Stimulated activated CD4-positive, alpha-beta T cell treated with anti-CD3 and anti-CD28 coated beads, TNF-alpha, amount 100 ng/mL, for 4 hours (primary cell): ENCODE measurements around the gene CRCP.
"Not testable (repeated sequence)": the region's sequence is repeated elsewhere in the genome, so short reads cannot be mapped to it uniquely, and the experiment has no call there.

Experiments used
- DNase-seq, 3 experiments: peaks; one replicate each; pipeline ENCODE4 v3.0.0-alpha.2; 2020; ENCODE audit warnings: low read depth in 3 of 3

The CRCP gene

DNA sequence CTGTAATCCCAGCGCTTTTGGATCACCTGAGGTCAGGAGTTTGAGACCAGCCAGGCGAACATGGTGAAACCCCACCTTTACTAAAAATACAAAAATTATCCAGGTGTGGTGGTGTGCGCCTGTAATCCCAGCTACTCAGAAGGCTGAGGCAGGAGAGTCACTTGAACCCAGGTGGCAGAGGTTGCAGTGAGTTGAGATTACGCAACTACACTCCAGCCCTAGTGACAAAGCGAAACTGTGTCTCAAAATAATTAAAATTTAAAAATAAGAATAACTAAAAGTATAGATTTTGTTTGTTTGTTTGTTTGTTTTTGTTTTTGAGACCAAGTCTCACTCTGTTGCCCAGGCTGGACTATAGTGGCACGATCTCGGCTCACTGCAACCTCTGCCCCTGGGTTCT is 41.4 kb downstream of the CRCP start:
- not testable (repeated sequence) for DNase-seq

DNA sequence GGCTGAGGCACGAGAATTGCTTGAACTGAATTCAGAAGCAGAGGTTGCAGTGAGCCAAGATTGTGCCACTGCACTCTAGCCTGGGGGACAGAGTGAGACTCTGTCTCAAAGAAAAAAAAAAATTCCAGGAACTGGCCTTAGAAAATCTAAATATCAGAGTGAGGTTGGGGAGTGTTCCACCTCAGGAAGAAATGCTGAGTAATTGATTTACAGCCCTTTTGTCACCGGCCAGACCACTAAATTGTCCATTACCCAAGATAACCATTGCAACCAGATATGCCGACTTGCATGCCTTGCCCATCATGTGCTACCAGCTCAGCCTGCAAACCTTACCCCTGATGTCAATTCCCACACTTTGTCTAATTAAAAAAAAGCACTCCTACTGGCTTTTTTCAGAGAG is 42.4 kb downstream of the CRCP start:
- DNase-seq, result no peak

DNA sequence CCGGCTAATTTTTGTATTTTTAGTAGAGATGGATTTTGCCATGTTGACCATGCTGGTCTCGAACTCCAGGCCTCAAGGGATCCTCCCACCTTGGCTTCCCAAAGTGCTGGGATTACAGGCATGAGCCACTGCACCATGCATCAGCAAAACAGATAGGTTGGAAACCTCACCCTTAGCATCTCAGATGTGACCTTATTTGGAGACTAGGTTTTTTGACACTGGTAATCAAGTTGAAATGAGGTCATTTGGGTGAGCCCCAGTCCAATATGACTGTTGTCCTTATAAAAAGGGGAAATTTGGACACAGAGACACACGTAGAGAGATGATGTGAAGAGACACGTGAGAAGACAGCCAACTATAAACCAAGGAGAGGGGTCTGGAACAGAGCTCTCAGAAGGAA is 48.0 kb downstream of the CRCP start:
- no peak for DNase-seq

DNA sequence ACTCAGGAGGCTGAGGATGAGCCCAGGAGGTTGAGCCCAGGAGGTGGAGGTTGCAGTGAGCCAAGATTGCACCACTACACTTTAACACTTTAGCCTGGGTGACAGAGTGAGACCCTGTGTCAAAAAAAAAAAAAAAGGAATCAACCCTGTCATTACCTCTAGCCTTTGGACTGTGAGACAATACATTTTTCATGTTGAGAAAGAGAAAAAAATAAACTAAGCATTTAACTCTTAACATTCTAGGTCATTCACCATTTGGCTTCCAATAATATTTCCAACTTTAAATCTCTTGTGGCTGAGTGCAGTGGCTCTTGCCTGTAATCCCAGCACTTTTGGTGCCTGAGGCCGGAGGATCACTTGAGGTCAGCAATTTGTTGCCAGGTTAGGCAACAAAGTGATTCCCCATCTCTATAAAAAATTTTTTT is 48.6 kb downstream of the CRCP start:
- no peak for DNase-seq

DNA sequence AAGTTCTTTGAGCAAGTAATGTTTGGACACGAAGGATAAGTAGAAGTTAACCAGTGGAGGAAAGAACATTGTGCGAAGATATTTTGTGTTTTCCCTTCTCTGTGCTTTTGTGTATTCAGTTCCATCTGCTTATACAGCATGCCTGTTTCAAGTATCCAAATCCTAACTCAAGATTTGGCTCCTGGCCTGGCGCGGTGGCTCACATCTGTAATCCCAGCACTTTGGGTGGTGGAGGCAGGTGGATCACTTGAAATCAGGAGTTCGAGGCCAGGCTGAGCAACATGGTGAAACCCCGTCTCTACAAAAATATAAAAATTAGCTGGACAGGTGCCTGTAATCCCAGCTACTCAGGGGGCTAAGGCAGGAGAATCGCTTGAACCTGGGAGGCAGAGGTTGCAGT is 49.7 kb downstream of the CRCP start:
- DNase-seq, result no peak

DNA sequence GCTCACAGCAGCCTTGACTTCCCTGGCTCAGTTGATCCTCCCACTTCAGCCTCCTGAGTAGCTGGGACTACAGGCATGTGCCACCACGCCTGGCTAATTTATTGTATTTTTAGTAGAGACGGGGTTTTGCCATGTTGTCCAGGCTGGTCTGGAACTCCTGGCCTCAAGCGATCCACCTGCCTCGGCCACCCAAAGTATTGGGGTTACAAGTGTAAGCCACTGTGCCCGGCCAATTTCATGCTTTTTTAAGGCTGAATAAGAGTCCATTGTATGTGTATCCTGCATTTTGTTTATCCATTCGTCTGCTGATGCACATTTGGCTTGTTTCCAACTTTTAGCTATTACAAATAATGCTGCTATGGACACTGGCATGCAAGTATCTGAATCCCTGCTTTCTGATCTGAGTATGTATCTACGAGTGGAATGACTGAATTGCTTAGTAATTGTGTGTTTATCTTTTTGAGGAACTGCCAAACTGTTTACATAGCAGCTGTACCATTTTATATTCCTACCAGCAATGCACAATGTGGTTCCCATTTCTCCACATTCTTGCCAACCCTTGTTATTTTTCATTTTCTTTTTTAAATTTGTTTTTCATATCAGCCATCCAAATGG is 53.2 kb downstream of the CRCP start:
- no peak for DNase-seq

DNA sequence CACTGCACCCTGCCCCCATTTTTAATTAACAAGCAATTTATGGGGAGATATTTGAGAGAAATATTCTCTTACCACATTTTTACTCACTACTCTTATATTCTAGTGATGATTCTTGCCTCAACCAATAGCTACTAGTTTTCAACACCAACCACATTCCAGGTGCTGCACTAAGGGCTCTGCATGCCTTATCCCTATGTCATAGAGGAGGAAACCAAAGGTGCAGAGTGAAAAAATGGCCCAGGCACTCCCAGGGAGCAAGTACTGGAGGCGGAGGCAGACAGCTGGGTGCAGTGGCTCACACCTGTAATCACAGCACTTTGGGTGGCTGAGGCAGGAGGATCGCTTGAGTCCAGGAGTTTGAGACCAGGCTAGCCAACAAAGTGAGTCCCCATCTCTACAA is 55.0 kb downstream of the CRCP start:
- no peak for DNase-seq

DNA sequence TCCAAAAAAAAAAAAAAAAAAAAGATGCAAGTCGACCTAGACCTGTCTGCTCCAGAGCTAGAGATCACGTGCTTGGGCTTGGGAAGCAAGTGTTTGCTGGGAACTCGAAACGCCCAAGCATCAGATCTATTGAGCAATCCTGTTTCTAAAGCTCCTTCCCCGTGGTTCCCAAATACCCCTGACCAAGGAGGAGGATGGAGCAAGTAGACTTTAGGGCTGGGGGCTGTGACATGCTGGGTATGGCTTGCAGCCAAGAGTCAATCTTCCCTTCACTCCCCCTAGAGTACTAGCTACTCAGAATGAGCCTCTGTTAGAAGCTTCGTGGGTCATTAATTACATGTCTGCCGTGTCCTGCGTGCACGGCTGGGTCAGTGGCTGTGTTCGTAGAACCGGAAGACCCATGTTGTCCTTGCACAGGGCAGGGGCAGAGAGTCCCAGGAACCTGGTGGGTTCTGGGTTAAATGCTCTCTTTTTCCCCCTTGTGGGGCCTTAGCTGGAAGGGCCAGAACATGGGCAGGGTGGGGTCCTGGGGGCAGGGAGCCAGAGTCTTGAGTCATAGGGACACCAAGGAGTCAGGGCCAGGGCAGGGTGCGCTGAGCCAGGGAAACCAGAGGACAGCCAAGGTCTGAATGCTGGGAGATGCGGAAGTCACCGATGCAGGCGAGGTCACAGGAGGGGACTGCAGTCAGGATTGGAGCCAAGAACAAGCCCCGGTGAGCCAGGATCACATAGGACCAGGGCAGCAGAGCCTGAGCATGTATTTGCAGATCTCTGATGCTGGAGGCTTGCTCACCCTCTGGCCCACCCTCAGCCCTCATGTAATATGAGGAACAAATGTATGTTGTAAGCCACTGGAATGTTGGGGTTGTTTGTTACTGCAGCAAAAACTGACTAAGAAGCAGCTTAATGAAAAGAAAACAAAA is 55.9 kb downstream of the CRCP start:
- DNase-seq, result no peak

DNA sequence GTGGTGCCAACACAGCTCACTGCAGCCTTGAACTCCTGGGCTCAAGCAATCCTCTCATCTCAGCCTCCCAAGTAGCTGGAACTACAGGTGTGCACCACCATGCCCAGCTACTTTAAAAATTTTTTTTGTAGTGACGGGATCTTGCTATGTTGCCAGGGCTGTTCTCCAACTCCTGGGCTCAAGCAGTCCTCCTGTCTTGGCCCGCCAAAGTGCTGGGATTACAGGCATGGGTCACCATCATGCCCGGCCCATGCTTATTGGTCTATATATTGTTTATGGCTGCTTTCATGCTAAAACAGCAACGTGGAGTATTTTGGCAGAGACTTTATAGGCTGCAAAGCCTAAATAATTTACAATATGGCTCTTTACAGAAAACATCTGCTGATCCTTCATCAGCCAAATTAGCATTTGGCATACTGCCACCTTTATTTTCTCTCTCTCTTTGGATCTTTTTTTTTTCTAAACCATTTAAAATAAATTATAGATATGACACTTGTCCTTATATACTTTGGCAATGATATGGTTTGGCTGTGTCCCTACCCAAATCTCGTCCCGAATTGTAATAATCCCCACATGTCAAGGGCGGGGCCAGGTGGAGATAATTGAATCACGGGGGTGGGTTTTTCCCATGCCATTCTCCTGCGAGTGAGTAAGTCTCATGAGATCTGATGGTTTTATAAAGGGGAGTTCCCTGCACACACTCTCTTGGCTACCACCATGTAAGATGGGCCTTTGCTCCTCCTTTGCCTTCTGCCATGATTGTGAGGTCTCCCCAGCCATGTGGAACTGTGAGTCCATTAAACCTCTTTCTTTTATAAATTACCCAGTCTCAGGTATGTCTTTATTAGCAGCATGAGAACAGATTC is 58.1 kb downstream of the CRCP start:
- not testable (repeated sequence) for DNase-seq

DNA sequence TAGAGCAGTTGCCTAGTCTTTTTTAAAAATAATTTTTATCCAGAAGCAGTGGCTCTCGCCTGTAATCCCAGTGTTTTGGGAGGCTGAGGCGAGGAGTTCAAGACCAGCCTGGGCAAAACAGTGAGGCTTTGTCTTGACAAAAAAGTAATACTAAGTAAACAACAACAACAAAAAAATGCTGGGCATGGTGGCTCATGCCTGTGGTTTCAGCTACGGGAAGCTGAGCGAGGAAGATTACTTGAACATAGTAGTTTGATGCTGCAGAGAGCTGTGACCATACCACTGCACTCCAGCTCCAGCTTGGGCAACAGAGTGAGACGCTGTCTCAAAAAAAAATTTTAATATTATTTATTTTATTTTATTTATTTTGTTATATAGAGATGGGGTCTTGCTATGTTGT is 59.2 kb downstream of the CRCP start:
- DNase-seq, result no peak

DNA sequence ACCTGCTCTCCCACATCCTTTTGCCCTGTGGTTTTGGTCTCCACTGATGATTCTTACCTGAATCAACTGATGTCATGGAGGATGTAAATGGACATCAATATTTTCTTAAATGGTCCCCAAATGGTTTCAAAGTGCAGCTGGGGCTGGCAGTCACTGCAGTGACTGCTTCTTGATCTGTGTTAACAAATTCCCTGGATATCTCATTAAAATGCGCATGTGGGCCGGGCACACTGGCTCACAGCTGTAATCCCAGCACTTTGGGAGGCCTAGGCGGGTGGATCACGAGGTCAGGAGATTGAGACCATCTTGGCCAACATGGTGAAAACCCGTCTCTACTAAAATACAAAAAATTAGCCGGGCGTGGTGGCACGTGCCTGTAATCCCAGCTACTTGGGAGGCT is 60.4 kb downstream of the CRCP start:
- DNase-seq, result not testable (repeated sequence)

DNA sequence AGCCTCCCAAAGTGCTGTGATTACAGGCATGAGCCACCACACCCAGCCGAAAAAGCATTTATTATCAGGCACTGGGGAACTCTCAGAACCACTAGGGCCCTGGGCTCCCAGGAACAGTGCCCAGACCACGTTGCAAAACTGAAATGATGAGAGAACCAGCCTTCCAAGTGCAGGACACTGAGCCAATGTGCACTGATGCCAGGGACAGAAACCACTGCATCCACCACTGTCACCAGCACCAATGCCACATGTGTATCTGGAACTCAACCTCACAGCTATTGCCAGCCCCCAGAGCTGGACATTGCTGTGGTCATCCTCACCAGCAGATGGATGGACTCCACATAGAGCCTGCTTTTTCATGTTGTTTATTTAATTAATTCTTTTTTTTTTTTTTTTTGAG is 62.3 kb downstream of the CRCP start:
- DNase-seq, result no peak

DNA sequence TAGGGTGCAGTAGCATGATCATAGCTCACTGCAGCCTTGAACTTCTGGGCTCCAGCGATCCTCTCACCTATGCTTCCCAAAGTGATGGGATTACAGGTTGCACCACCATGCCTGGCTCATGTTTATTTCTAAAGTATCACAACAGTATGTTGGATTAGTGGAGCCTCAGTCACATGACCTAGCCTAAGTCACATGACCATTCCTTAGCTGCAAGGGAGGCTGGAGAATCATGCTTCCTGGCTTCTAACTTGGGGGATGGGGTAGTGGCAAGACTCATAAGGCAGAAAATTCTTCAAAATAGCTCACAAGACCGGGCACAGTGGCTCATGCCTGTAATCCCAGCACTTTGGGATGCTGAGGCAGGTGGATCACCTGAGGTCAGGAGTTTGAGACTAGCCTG is 63.6 kb downstream of the CRCP start:
- DNase-seq, result no peak

DNA sequence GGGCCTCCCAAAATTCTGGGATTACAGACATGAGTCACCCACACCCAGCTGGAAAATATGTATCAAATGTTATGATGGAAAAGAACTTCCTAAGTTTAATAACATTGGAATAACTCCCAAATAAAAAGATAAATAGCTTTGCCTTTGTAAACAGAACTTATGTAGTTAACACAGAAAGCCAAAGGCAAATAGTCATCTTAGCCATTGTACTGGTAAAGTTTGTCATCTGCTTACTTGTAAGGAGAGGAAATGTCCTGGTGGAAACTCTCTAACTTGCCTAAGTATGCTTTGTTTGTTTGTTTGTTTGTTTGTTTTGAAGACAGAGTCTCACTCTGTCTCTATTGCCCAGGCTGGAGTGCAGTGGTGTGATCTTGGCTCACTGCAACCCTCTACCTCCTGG is 66.7 kb downstream of the CRCP start:
- DNase-seq, result no peak

DNA sequence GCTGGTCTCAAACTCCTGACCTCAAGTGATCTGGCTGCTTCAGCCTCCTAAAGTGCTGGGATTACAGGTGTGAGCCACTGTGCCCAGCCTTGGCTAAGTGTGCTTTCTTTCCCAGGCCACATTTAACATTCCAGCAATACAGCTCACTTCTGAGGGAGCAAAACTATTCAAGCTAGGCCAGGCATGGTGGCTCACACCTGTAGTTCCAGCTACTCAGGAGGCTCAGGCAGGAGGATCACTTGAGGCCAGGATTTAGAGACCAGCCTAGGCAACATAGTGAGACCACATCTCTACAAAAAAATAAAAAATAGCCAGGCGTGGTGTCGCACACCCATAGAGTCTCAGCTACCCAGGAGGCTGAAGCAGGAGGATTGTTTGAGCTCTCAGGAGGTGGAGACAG is 67.2 kb downstream of the CRCP start:
- DNase-seq, result no peak

DNA sequence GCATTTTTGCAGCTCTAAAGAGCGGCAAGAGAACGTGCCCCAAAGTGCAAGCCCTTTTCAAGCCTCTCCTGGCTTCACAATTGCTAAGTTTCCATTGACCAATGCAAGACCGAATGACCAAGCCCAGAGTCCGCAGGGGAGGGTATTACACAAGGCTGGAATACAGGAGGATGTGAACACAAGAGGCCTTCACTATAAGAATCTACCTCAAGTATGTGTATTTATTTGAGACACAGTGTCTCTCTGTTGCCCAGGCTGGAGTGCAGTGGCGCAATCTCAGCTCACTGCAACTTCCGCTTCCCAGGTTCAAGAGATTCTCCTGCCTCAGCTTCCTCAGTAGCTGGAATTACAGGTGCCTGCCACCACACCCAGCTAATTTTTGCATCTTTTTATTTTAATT is 68.3 kb downstream of the CRCP start:
- DNase-seq, result no peak

DNA sequence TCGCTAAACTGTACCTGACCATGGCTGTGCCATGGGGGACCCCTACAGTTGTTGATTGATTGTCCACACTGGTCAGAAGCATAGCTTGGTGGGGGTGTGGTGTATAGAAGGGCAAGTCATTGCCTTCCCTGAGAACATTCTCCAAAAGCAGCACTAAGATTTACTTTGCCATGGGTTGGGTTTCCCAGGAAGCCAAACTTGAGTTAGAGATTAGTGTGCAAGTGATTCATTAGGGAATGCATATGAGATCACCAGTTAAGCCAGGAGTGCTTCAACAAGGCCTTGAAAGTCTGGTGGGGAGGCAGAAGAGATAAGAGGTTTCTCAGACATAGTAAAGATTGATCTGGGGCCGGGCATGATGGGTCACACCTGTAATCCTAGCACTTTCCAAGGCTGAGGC is 69.1 kb downstream of the CRCP start:
- DNase-seq, result no peak

DNA sequence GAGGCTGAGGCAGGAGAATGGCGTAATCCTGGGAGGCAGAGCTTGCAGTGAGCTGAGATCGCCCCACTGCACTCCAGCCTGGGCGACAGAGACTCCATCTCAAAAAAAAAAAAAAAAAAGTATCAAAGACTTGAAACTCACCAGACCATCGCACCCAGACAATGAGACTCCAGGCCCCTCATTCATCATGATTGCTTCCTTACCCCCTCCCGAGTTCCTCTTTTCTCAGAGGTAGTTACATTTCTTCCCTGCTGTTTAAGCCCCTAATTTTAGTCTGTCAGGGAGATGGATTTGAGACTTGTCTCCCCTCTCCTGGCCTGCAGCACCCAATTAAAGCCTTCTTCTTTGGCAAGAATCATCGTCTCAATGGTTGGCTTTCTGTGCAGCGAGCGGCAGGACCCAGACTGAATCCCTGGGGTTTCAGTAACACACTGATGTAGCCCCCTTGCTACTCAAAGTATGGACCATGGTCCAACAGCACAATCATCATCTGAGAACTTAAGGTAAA is 71.1 kb downstream of the CRCP start:
- no peak for DNase-seq

DNA sequence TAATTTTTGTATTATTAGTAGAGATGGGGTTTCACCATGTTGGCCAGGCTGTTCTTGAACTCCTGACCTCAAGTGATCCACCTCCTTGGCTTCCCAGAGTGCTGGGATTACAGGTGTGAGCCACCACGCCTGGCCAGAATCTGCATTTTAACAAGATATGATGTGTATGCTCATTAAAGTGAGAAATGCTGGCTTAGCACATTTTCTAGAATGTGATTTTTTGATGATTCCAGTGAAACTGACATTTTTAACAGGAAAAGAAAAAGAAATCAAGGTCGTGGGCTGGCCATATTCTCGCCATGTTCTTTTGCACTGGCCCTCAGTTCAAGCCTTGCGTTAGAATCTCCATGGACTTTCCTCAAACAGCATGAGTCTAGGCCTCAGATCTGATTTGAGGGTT is 72.3 kb downstream of the CRCP start:
- DNase-seq, result no peak

DNA sequence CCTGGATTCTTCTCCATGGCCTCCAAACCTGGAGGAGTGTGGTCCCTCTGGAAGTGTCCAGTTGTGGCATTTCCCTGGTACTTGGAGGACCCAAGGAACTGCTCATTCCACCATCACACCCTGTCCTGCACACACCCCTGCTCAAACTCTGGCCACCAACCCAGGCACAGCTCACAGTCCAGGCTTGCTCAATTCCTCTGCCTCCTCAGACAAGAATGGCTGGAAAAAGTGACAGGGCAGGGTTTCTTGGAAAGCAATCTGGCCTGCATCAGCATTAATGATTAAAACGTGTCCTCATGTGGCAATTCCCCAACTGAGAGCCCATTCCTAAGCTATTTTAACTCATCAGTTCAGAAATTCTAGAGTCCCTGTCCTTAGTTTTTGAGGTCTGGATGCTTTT is 73.3 kb downstream of the CRCP start:
- no peak for DNase-seq

DNA sequence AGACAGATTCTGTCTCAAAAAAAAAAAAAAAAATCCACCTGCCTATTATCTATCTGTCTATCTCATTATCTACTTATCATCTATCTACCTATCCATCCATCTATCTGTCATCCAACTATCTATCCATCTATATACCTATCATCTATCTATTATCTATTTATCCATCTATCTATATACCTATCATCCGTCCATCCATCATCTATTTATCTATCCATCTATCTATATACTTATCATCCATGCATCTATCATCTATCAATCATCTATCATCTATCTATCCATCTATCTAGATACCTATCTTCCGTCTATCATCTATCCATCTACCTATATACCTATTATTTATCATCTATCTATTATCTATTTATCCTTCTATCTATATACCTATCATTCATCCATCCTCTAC is 74.0 kb downstream of the CRCP start:
- DNase-seq, result no peak
